ENCODE results near the gene CTIF. TPM values are rescaled to one million over a fixed set of nuclear protein-coding genes. Genes with fewer than 3 reads are reported as not detected.

Gene CTIF
- total and polyA plus RNA-seq, 12 donors = 44.5 to 74.1 (median 58.9) TPM

GRCh38 chr18:48638896-48639771 is 100.3 kb downstream of the CTIF start:
- no peak overlapping the region for H3K27ac ChIP-seq
- peaks cover 0 to 8% (median 0%) of the 10 kb centered on the region in 11 donors for H3K9me3 ChIP-seq
- H3K4me3 ChIP-seq = no peak overlapping the region
- peaks cover 0 to 32% (median 0%) of the 10 kb centered on the region in 9 donors for H3K36me3 ChIP-seq
- peaks cover 0 to 21% (median 0%) of the 10 kb centered on the region in 9 donors for H3K4me1 ChIP-seq
- 74 to 87% methylated on average over 17 of the region's 17 CpGs for WGBS, 2 donors
- peak in 3 of 8 donors; percentile 10 to 26 (median 23) for ATAC-seq
- H3K27me3 ChIP-seq = no peaks in the 10 kb centered on the region
- no peak for DNase-seq
- intact Hi-C loops (cut with DNase I) = no loop called here
- no peak for TF ChIP-seq CTCF (IDR thresholded peaks at IDR 0.05)

- intact Hi-C loops (cut with DNase I) = no loop called here
- H3K36me3 ChIP-seq = peaks cover 0 to 32% (median 0%) of the 10 kb centered on the region in 9 donors
- TF ChIP-seq CTCF (IDR thresholded peaks at IDR 0.05) = peak in 7 of 9 donors; percentile 15 to 47 (median 41)
- H3K4me1 ChIP-seq = peaks cover 0 to 18% (median 0%) of the 10 kb centered on the region in 9 donors
- H3K9me3 ChIP-seq = peaks cover 0 to 8% (median 0%) of the 10 kb centered on the region in 11 donors
- 79 to 84% methylated on average over 14 of the region's 14 CpGs for WGBS, 2 donors
- ATAC-seq (peak in 6 of 8 donors; percentile 8 to 49 (median 14)), DNase-seq (no peak)
- H3K27ac ChIP-seq = no peak overlapping the region
- no peaks in the 10 kb centered on the region for H3K27me3 ChIP-seq
- H3K4me3 ChIP-seq = no peak overlapping the region
Measured at GRCh38 chr18:48639772-48640432, 101.1 kb downstream of the CTIF start.

GRCh38 chr18:48640566-48641270 is 101.9 kb downstream of the CTIF start:
- Histone ChIP-seq H3K4me1 (peaks cover 0 to 13% (median 0%) of the 10 kb centered on the region in 9 donors), H3K4me3 (no peak overlapping the region), H3K36me3 (peaks cover 0 to 32% (median 0%) of the 10 kb centered on the region in 9 donors), H3K27me3 (no peaks in the 10 kb centered on the region), H3K9me3 (peaks cover 0 to 8% (median 0%) of the 10 kb centered on the region in 11 donors), H3K27ac (no peak overlapping the region)
- no peak for DNase-seq
- 73 to 82% methylated on average over 6 of the region's 6 CpGs for WGBS, 2 donors
- no peak for ATAC-seq
- intact Hi-C loops (cut with DNase I) = no loop called here
- no peak for TF ChIP-seq CTCF (IDR thresholded peaks at IDR 0.05)

GRCh38 chr18:48641981-48642380 is 103.2 kb downstream of the CTIF start:
- WGBS, 2 donors = 93 to 95% methylated on average over 4 of the region's 4 CpGs

More at GRCh38 chr18:48641981-48642380, 103.2 kb downstream of the CTIF start:
- Histone ChIP-seq H3K27me3 (no peaks in the 10 kb centered on the region), H3K9me3 (peaks cover 0 to 8% (median 0%) of the 10 kb centered on the region in 11 donors), H3K4me1 (peaks cover 0 to 13% (median 0%) of the 10 kb centered on the region in 9 donors), H3K27ac (no peak overlapping the region), H3K36me3 (peaks cover 0 to 29% (median 0%) of the 10 kb centered on the region in 9 donors), H3K4me3 (no peak overlapping the region)
- ATAC-seq = no peak
- TF ChIP-seq CTCF (IDR thresholded peaks at IDR 0.05) = no peak
- intact Hi-C loops (cut with DNase I) = no loop called here
- no peak for DNase-seq

Measured in heart right ventricle (tissue), 16 donors.